Keratinocyte (primary cell): Measurements from ENCODE around the gene BCL2.

Source experiments
- CTCF ChIP-seq, 3 experiments: IDR thresholded peaks in 1 of 3; conservative IDR thresholded peaks in 1 of 3; optimal IDR thresholded peaks in 1 of 3; 2 replicates in 2 of 3; 3 replicates in 1 of 3; pipeline versions ENCODE3 to v1.5.1; 2011; ENCODE audit warnings: low read length in 3 of 3, mild to moderate bottlenecking in 3 of 3, moderate library complexity in 2 of 3, control low read depth in 1 of 3, inconsistent platforms in 1 of 3; ENCODE audit not compliant: insufficient read depth in 2 of 3; ENCODE audit errors: extremely low read depth in 1 of 3
- EZH2 ChIP-seq: IDR thresholded peaks from one replicate; pipeline ENCODE4 v1.6.1; 2012; ENCODE audit warnings: inconsistent platforms, mild to moderate bottlenecking, low read length, moderate library complexity

DNA sequence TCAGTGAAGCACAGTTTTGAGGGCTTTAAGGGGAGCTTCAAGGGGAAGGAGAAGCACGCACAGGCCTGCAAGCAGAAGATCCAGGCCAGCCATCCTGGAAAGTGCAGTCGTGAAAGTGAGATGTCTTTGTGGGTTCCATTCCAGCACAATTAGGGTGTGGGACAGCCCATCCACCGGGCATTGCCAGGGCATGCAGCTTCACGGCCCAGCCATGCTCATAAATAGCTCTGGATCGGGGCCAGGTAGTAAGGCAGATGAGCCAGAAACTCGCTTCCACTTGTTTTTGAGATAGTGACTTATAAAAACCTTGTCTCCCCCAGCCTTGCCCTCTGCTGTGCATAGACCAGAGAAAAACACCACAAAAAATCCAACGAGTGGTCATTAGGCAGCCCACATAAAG lies 26.5 kb upstream of the BCL2 start:
- TF ChIP-seq EZH2: no peak
- no peak for TF ChIP-seq CTCF (optimal IDR thresholded peaks at IDR 0.05 in 1 of 3, IDR thresholded peaks at IDR 0.05 in 1 of 3, conservative IDR thresholded peaks at IDR 0.05 in 1 of 3; ENCODE audit: extremely low read depth in 1 of 3, insufficient read depth in 2 of 3, low read length in 3 of 3)
